Daoy (cell line): ENCODE data around the gene LIPH. TPM values are rescaled to one million over a fixed set of nuclear protein-coding genes. Genes with fewer than 3 reads are reported as not detected.
"Not testable (repeated sequence)": the region's sequence is repeated elsewhere in the genome, so short reads cannot be mapped to it uniquely, and the experiment has no call there.

Experiments used
- DNase-seq: peaks from one replicate; pipeline ENCODE4 v3.0.0-alpha.2; 2015; ENCODE audit warnings: low read depth
- total RNA-seq: library from RNA; depleted of rRNA; stranded (reverse); fragments of >200 nt; shearing (Covaris generic); gene quantifications from 2 replicates; pipeline ENCODE4 v1.2.3, GENCODE V29; 2014; rRNA removed

LIPH gene
- total RNA-seq: 0.63 TPM in 1 of 2 replicates, not detected in the other

GRCh38 chr3:185552358-185552877 lies at the start of gene LIPH:
Gene LIPH, minus strand, starts transcription at chr3:185552588. Its CDS starts 117 bp downstream, at chr3:185552471.
- peak; percentile 49 for DNase-seq

GRCh38 chr3:185595526-185595925 lies 43.1 kb upstream of the LIPH start:
- no peak for DNase-seq

- DNase-seq: no peak
These were observed 41.7 kb upstream of the LIPH start for GRCh38 chr3:185594073-185594472.

- DNase-seq: no peak
These were observed 34.3 kb upstream of the LIPH start for GRCh38 chr3:185586686-185587039.

GRCh38 chr3:185585859-185586685 lies 33.7 kb upstream of the LIPH start, which contains the start of gene SENP2:
Gene SENP2, plus strand, starts transcription at chr3:185586295. Its CDS starts 119 bp downstream, at chr3:185586414.
- DNase-seq: peak; percentile 99

- DNase-seq: no peak
These were observed 33.1 kb upstream of the LIPH start for GRCh38 chr3:185585518-185585858.

GRCh38 chr3:185584686-185585085 lies 32.3 kb upstream of the LIPH start:
- DNase-seq: no peak

- no peak for DNase-seq
These were observed 31.5 kb upstream of the LIPH start for GRCh38 chr3:185583925-185584324.

GRCh38 chr3:185582871-185583270 lies 30.5 kb upstream of the LIPH start:
- no peak for DNase-seq

GRCh38 chr3:185582236-185582635 lies 29.8 kb upstream of the LIPH start:
- DNase-seq: no peak

GRCh38 chr3:185575108-185575869 lies 22.9 kb upstream of the LIPH start:
- peak; percentile 57 for DNase-seq

GRCh38 chr3:185572183-185572582 lies 19.8 kb upstream of the LIPH start:
- no peak for DNase-seq

- no peak for DNase-seq
These were observed 9.6 kb upstream of the LIPH start for GRCh38 chr3:185561958-185562357.

- no peak for DNase-seq
These were observed 9.1 kb upstream of the LIPH start for GRCh38 chr3:185561374-185561943.

- DNase-seq: no peak
These were observed 8.3 kb upstream of the LIPH start for GRCh38 chr3:185560676-185561075.

- DNase-seq: no peak
These were observed 7.3 kb upstream of the LIPH start for GRCh38 chr3:185559706-185560090.

- DNase-seq: peak; percentile 39
These were observed 6.0 kb upstream of the LIPH start for GRCh38 chr3:185558395-185558794.

- DNase-seq: not testable (repeated sequence)
These were observed 4.3 kb upstream of the LIPH start for GRCh38 chr3:185556640-185557039.

GRCh38 chr3:185555860-185556347 lies 3.5 kb upstream of the LIPH start:
- no peak for DNase-seq

GRCh38 chr3:185555101-185555501 lies 2.7 kb upstream of the LIPH start:
- DNase-seq: peak; percentile 68

GRCh38 chr3:185549651-185550111 lies 2.7 kb downstream of the LIPH start:
- DNase-seq: peak; percentile 10

GRCh38 chr3:185549122-185549521 lies 3.3 kb downstream of the LIPH start:
- peak; percentile 90 for DNase-seq
